HEK293 (cell line): ENCODE data around the gene FOXA2.

Experiments
- KLF16 ChIP-seq: fragments of 450-650 bp; formaldehyde crosslinking; IDR thresholded peaks from 2 replicates; pipeline ENCODE4 v1.5.1; 2017; ENCODE audit warnings: missing biosample characterization, missing genetic modification characterization
- ZBTB1 ChIP-seq: fragments of 450-650 bp; formaldehyde crosslinking; IDR thresholded peaks from 2 replicates; pipeline ENCODE4 v1.5.1; 2016; ENCODE audit warnings: missing biosample characterization, missing genetic modification characterization
- ZNF121 ChIP-seq: fragments of 450-650 bp; formaldehyde crosslinking; IDR thresholded peaks from 2 replicates; pipeline ENCODE4 v1.5.1; 2016; ENCODE audit warnings: missing biosample characterization, missing genetic modification characterization

- TF ChIP-seq ZNF121 (tag by site-specific recombination) (no peak), ZBTB1 (no peak), KLF16 (no peak)
These were observed 36.3 kb downstream of the FOXA2 start for GRCh38 chr20:22548040-22548439.
